Kidney (tissue), 14 donors: ENCODE measurements around the gene GPR68. TPM values are rescaled to one million over a fixed set of nuclear protein-coding genes. Genes with fewer than 3 reads are reported as not detected.

Source experiments
- DNase-seq, 5 donors: peaks; one replicate each; pipeline ENCODE4 v3.0.0-alpha.2; 2013 to 2020
- FAIRE-seq: peaks from 2 replicates; lab custom pipeline; 2012; peaks lifted over from hg19 to GRCh38; lab: Jason Lieb, UNC
- H3K27ac ChIP-seq, 2 donors: one replicate each; pipeline ENCODE4 v1.7.0; 2013; ENCODE audit warnings: low read depth in 2 of 2, low read length in 2 of 2, inconsistent platforms in 1 of 2
- H3K27me3 ChIP-seq: one replicate; pipeline ENCODE4 v1.7.1; 2013; ENCODE audit warnings: low read length, inconsistent platforms; ENCODE audit not compliant: control insufficient read depth, insufficient read depth
- H3K36me3 ChIP-seq, 3 donors: one replicate each; pipeline versions ENCODE4 v1.7.0 to v1.7.1; 2013; ENCODE audit warnings: low read length in 3 of 3, control low read depth in 1 of 3, inconsistent platforms in 1 of 3; ENCODE audit not compliant: insufficient read depth in 3 of 3, control insufficient read depth in 2 of 3
- H3K4me1 ChIP-seq, 3 donors: one replicate each; pipeline versions ENCODE4 v1.7.0 to v1.7.1; 2013; ENCODE audit warnings: low read length in 3 of 3, inconsistent platforms in 1 of 3, low read depth in 1 of 3; ENCODE audit not compliant: control insufficient read depth in 2 of 3, insufficient read depth in 2 of 3
- H3K4me3 ChIP-seq, 3 donors: one replicate each; pipeline versions ENCODE4 v1.7.0 to v1.8.1; 2013; ENCODE audit warnings: low read length in 3 of 3, control low read depth in 1 of 3, inconsistent platforms in 1 of 3
- H3K9ac ChIP-seq, 3 donors: one replicate each; pipeline versions ENCODE4 v1.7.0 to v1.7.1; 2013; ENCODE audit warnings: low read length in 3 of 3, control low read depth in 1 of 3, inconsistent platforms in 1 of 3
- H3K9me3 ChIP-seq, 3 donors: one replicate each; pipeline versions ENCODE4 v1.7.0 to v1.7.1; 2013; ENCODE audit warnings: low read length in 3 of 3, control low read depth in 1 of 3, inconsistent platforms in 1 of 3; ENCODE audit not compliant: control insufficient read depth in 2 of 3, insufficient read depth in 1 of 3
- CTCF ChIP-seq: IDR thresholded peaks from 3 replicates; pipeline ENCODE4 v1.5.1; 2012; ENCODE audit warnings: mild to moderate bottlenecking, moderate library complexity, borderline replicate concordance; ENCODE audit not compliant: insufficient read depth; ENCODE audit errors: extremely low read depth
- intact Hi-C: fragments of 100-400 bp; cut with DNase I; formaldehyde crosslinking; loops from one replicate; pipeline ENCODE4 v1.11.1; 2022
- polyA plus RNA-seq: library from polyadenylated mRNA; stranded (reverse); fragments of 350-450 nt; fragmentation: Illumina TruSeq; extraction: RNeasy Lipid Tissue Mini Kit (QIAGEN cat#74804); gene quantifications from one replicate; pipeline ENCODE4 v1.2.3, GENCODE V29; 2014; ENCODE audit warnings: low read depth, low replicate concordance; ENCODE audit not compliant: insufficient read depth
- total RNA-seq: library from RNA; stranded (reverse); fragmentation: NEBNext Ultra II Directional; extraction: Animal tissue kit (Norgen Biotek cat#: 25700); gene quantifications from one replicate; pipeline ENCODE4 v1.2.1, GENCODE V29; 2021
- donor health status: control.
- donor health status: control.
- donor health status: control.
- donor health status: control.
- donor health status: control.
- donor health status: DM: yes; HTN: yes; CAD: no.
- donor health status: Normal renal cell carcinoma (clear cell type).

GPR68 gene
- total and polyA plus RNA-seq, 2 donors from 2014 or later: 0.82 to 1.7 TPM

GRCh38 chr14:91245029-91245428 is 525 bp upstream of the GPR68 start:
- H3K27ac ChIP-seq: no peak overlapping the region
- FAIRE-seq (no peak), DNase-seq (no peak)
- H3K9ac ChIP-seq: no peak overlapping the region
- H3K4me1 ChIP-seq: peaks cover 0 to 2% (median 0%) of the 10 kb centered on the region in 3 donors
- no peak overlapping the region for H3K4me3 ChIP-seq
- intact Hi-C loops: no loop called here
- no peaks in the 10 kb centered on the region for H3K9me3 ChIP-seq
- no peak for TF ChIP-seq CTCF
- H3K36me3 ChIP-seq: no peaks in the 10 kb centered on the region
- H3K27me3 ChIP-seq: no peaks in the 10 kb centered on the region

GRCh38 chr14:91243074-91243471 is 1.4 kb downstream of the GPR68 start:
- no peak overlapping the region for H3K9ac ChIP-seq
- H3K4me1 ChIP-seq: no peaks in the 10 kb centered on the region
- no peaks in the 10 kb centered on the region for H3K9me3 ChIP-seq
- H3K27ac ChIP-seq: no peak overlapping the region
- no peaks in the 10 kb centered on the region for H3K36me3 ChIP-seq
- DNase-seq (no peak), FAIRE-seq (no peak)
- no peak for TF ChIP-seq CTCF
- no peak overlapping the region for H3K4me3 ChIP-seq
- intact Hi-C loops: no loop called here
- no peaks in the 10 kb centered on the region for H3K27me3 ChIP-seq

- no peak overlapping the region for H3K27ac ChIP-seq
- no peak for DNase-seq
- FAIRE-seq: no peak
Observed at GRCh38 chr14:91242635-91243034, 1.9 kb downstream of the GPR68 start.

More at GRCh38 chr14:91242635-91243034, 1.9 kb downstream of the GPR68 start:
- intact Hi-C loops: no loop called here
- Histone ChIP-seq H3K27me3 (no peaks in the 10 kb centered on the region), H3K4me3 (no peak overlapping the region), H3K9ac (no peak overlapping the region), H3K36me3 (no peaks in the 10 kb centered on the region), H3K4me1 (no peaks in the 10 kb centered on the region), H3K9me3 (no peaks in the 10 kb centered on the region)
- no peak for TF ChIP-seq CTCF
